WTC11 (cell line): ENCODE data around the gene TRIM29. TPM values are rescaled to one million over a fixed set of nuclear protein-coding genes. Genes with fewer than 3 reads are reported as not detected.

ENCODE experiments used
- ATAC-seq: fragments of 200-7000 bp; cut with Tn5 transposase; 2 replicates; pipeline ENCODE4 v1.10.0; 2021; ENCODE audit warnings: mild to moderate bottlenecking, moderate library complexity
- CTCF ChIA-PET: fragments of 300-600 bp; sonication (Branson Sonifier 250); formaldehyde crosslinking; loops from one replicate; lab custom pipeline; 2021; ENCODE audit warnings: antibody characterized with exemption; lab: Charles Lee
- POLR2A ChIA-PET: fragments of 350-600 bp; sonication (Branson Sonifier 250); formaldehyde crosslinking; loops from one replicate; lab custom pipeline; 2021; ENCODE audit warnings: antibody characterized with exemption; lab: Charles Lee
- DNase-seq: peaks from one replicate; pipeline ENCODE4 v3.0.0; 2021; ENCODE audit warnings: low spot score
- H3K27ac Mint-ChIP-seq: 2 replicates; pipeline ENCODE4 v1.8.0; 2021; ENCODE audit warnings: mixed read lengths
- H3K27me3 Mint-ChIP-seq: 2 replicates; pipeline ENCODE4 v1.8.0; 2021; ENCODE audit warnings: low read depth, mild to moderate bottlenecking, moderate library complexity, mixed read lengths
- H3K36me3 Mint-ChIP-seq: 2 replicates; pipeline ENCODE4 v1.8.0; 2021; ENCODE audit warnings: mixed read lengths
- H3K4me1 Mint-ChIP-seq: 2 replicates; pipeline ENCODE4 v1.8.0; 2022; ENCODE audit warnings: mixed read lengths
- H3K4me3 Mint-ChIP-seq: 2 replicates; pipeline ENCODE4 v1.8.0; 2021; ENCODE audit warnings: mild to moderate bottlenecking, moderate library complexity, mixed read lengths
- H3K9me3 Mint-ChIP-seq: 2 replicates; pipeline ENCODE4 v1.8.0; 2021; ENCODE audit warnings: mixed read lengths
- ELF4 ChIP-seq: sonication (generic); formaldehyde crosslinking; IDR thresholded peaks from 2 replicates; pipeline ENCODE4 v1.8.1; 2022; ENCODE audit warnings: low read depth, mild to moderate bottlenecking, moderate library complexity, missing genetic modification reagents
- ESRRA ChIP-seq: sonication (generic); formaldehyde crosslinking; IDR thresholded peaks from 2 replicates; pipeline ENCODE4 v1.8.1; 2022; ENCODE audit warnings: mild to moderate bottlenecking, missing genetic modification reagents, borderline replicate concordance
- HMGA2 ChIP-seq: fragments of 250-450 bp; sonication (Bioruptor Pico); IDR thresholded peaks from 2 replicates; pipeline ENCODE4 v1.4.0; 2021; ENCODE audit warnings: mild to moderate bottlenecking, moderate library complexity
- JAZF1 ChIP-seq: fragments of 250-450 bp; sonication (Bioruptor Pico); IDR thresholded peaks from 2 replicates; pipeline ENCODE4 v1.9.0; 2021; ENCODE audit warnings: moderate library complexity, mild to moderate bottlenecking, inconsistent platforms
- KAT7 ChIP-seq: sonication (generic); formaldehyde crosslinking; IDR thresholded peaks from 2 replicates; pipeline ENCODE4 v1.8.1; 2023; ENCODE audit warnings: missing genetic modification reagents, mild to moderate bottlenecking, borderline replicate concordance
- MXD4 ChIP-seq: fragments of 250-450 bp; sonication (Bioruptor Pico); IDR thresholded peaks from 2 replicates; pipeline ENCODE4 v1.8.0; 2021; ENCODE audit warnings: mild to moderate bottlenecking, moderate library complexity, borderline replicate concordance
- NFATC4 ChIP-seq: fragments of 250-450 bp; sonication (Bioruptor Pico); IDR thresholded peaks from 2 replicates; pipeline ENCODE4 v1.9.0; 2021; ENCODE audit warnings: mild to moderate bottlenecking
- NR3C1 ChIP-seq: sonication (generic); formaldehyde crosslinking; conservative IDR thresholded peaks from 2 replicates; pipeline ENCODE4 v1.8.1; 2023; ENCODE audit warnings: low read depth, mild to moderate bottlenecking, missing genetic modification reagents
- PRRX2 ChIP-seq: fragments of 250-450 bp; sonication (Bioruptor Pico); IDR thresholded peaks from 2 replicates; pipeline ENCODE4 v1.8.0; 2021; ENCODE audit warnings: mild to moderate bottlenecking
- SMAD3 ChIP-seq: sonication (generic); formaldehyde crosslinking; IDR thresholded peaks from 2 replicates; pipeline ENCODE4 v1.8.0; 2022; ENCODE audit warnings: missing genetic modification reagents, mild to moderate bottlenecking, borderline replicate concordance
- ZNF232 ChIP-seq: sonication (generic); formaldehyde crosslinking; IDR thresholded peaks from 2 replicates; pipeline ENCODE4 v1.8.0; 2022; ENCODE audit warnings: mild to moderate bottlenecking, missing genetic modification reagents
- ZNF396 ChIP-seq: fragments of 250-450 bp; sonication (Bioruptor Pico); IDR thresholded peaks from 2 replicates; pipeline ENCODE4 v1.8.0; 2021; ENCODE audit warnings: mild to moderate bottlenecking, moderate library complexity, borderline replicate concordance
- ZNF671 ChIP-seq: fragments of 250-450 bp; sonication (Bioruptor Pico); IDR thresholded peaks from 2 replicates; pipeline ENCODE4 v1.8.0; 2021; ENCODE audit warnings: mild to moderate bottlenecking
- total RNA-seq: library from RNA; stranded (reverse); gene quantifications from 3 replicates; pipeline ENCODE4 v1.2.3, GENCODE V29; 2021
- TF ChIP-seq, protein P1 (sequence below): fragments of 200-600 bp; IDR thresholded peaks from 2 replicates; pipeline ENCODE4 v1.8.0; 2022; ENCODE audit warnings: antibody characterized with exemption
- TF ChIP-seq, protein P2 (sequence below): sonication (generic); formaldehyde crosslinking; IDR thresholded peaks from 2 replicates; pipeline ENCODE4 v1.8.0; 2022; ENCODE audit warnings: mild to moderate bottlenecking, missing genetic modification reagents
- TF ChIP-seq, protein P3 (sequence below): fragments of 250-450 bp; sonication (Bioruptor Pico); IDR thresholded peaks from 2 replicates; pipeline ENCODE4 v2.1.2; 2022; ENCODE audit warnings: mild to moderate bottlenecking, moderate library complexity
- TF ChIP-seq, protein P4 (sequence below): sonication (generic); formaldehyde crosslinking; IDR thresholded peaks from 2 replicates; pipeline ENCODE4 v1.8.0; 2022; ENCODE audit warnings: mild to moderate bottlenecking, missing genetic modification reagents
- TF ChIP-seq, protein P5 (sequence below): sonication (generic); formaldehyde crosslinking; IDR thresholded peaks from 2 replicates; pipeline ENCODE4 v1.8.1; 2022; ENCODE audit warnings: mild to moderate bottlenecking, missing genetic modification reagents, moderate library complexity, borderline replicate concordance
- TF ChIP-seq, protein P6 (sequence below): sonication (generic); formaldehyde crosslinking; IDR thresholded peaks from 2 replicates; pipeline ENCODE4 v1.8.0; 2022; ENCODE audit warnings: missing genetic modification reagents
- TF ChIP-seq, protein P7 (sequence below): fragments of 250-450 bp; sonication (Bioruptor Pico); IDR thresholded peaks from 2 replicates; pipeline ENCODE4 v1.9.0; 2021; ENCODE audit warnings: mild to moderate bottlenecking, borderline replicate concordance

Gene TRIM29
- total RNA-seq, 1 experiment from 2014 or later: 0.11 TPM

DNA sequence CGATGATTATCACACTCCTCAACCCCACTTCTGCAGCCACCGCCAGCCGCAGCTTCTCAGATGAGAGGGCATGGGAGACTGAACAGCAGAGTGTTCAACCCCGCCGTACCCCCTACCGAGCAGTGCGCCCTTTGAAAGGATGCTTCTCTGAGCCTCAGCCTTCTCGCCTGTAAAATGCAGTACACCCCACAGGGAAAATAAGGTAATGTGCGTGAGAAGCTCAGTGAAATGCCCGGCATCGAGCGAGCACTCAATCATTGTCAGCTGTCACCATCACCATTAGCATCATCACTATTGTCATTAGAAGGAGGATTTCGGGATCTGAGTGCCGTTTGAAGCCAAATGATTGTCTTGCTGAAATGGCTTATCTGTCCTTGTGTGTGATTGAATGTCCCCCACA is 13.6 kb downstream of the TRIM29 start:
- ChIA-PET POLR2A (no interaction called here), CTCF (no interaction called here)
- H3K4me1 Mint-ChIP-seq: peaks cover 7% of the 10 kb centered on the region; the same call in 1 of the 2 replicates
- no peak overlapping the region for H3K4me3 Mint-ChIP-seq
- no peak for DNase-seq
- peaks cover 3% of the 10 kb centered on the region for H3K27me3 Mint-ChIP-seq
- TF ChIP-seq, protein P1, sequence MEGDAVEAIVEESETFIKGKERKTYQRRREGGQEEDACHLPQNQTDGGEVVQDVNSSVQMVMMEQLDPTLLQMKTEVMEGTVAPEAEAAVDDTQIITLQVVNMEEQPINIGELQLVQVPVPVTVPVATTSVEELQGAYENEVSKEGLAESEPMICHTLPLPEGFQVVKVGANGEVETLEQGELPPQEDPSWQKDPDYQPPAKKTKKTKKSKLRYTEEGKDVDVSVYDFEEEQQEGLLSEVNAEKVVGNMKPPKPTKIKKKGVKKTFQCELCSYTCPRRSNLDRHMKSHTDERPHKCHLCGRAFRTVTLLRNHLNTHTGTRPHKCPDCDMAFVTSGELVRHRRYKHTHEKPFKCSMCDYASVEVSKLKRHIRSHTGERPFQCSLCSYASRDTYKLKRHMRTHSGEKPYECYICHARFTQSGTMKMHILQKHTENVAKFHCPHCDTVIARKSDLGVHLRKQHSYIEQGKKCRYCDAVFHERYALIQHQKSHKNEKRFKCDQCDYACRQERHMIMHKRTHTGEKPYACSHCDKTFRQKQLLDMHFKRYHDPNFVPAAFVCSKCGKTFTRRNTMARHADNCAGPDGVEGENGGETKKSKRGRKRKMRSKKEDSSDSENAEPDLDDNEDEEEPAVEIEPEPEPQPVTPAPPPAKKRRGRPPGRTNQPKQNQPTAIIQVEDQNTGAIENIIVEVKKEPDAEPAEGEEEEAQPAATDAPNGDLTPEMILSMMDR: no peak
- TF ChIP-seq ESRRA (CRISPR knock-in tag): no peak
- TF ChIP-seq ELF4: no peak
- TF ChIP-seq PRRX2 (CRISPR knock-in tag): no peak
- TF ChIP-seq, protein P2, sequence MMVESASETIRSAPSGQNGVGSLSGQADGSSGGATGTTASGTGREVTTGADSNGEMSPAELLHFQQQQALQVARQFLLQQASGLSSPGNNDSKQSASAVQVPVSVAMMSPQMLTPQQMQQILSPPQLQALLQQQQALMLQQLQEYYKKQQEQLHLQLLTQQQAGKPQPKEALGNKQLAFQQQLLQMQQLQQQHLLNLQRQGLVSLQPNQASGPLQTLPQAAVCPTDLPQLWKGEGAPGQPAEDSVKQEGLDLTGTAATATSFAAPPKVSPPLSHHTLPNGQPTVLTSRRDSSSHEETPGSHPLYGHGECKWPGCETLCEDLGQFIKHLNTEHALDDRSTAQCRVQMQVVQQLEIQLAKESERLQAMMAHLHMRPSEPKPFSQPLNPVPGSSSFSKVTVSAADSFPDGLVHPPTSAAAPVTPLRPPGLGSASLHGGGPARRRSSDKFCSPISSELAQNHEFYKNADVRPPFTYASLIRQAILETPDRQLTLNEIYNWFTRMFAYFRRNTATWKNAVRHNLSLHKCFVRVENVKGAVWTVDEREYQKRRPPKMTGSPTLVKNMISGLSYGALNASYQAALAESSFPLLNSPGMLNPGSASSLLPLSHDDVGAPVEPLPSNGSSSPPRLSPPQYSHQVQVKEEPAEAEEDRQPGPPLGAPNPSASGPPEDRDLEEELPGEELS (CRISPR knock-in tag): no peak
- TF ChIP-seq, protein P3, sequence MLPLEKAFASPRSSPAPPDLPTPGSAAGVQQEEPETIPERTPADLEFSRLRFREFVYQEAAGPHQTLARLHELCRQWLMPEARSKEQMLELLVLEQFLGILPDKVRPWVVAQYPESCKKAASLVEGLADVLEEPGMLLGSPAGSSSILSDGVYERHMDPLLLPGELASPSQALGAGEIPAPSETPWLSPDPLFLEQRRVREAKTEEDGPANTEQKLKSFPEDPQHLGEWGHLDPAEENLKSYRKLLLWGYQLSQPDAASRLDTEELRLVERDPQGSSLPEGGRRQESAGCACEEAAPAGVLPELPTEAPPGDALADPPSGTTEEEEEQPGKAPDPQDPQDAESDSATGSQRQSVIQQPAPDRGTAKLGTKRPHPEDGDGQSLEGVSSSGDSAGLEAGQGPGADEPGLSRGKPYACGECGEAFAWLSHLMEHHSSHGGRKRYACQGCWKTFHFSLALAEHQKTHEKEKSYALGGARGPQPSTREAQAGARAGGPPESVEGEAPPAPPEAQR (CRISPR knock-in tag): no peak
- TF ChIP-seq SMAD3 (CRISPR knock-in tag): no peak
- TF ChIP-seq, protein P4, sequence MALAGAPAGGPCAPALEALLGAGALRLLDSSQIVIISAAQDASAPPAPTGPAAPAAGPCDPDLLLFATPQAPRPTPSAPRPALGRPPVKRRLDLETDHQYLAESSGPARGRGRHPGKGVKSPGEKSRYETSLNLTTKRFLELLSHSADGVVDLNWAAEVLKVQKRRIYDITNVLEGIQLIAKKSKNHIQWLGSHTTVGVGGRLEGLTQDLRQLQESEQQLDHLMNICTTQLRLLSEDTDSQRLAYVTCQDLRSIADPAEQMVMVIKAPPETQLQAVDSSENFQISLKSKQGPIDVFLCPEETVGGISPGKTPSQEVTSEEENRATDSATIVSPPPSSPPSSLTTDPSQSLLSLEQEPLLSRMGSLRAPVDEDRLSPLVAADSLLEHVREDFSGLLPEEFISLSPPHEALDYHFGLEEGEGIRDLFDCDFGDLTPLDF: no peak
- no peak for TF ChIP-seq ZNF232 (CRISPR knock-in tag)
- no peaks in the 10 kb centered on the region for H3K36me3 Mint-ChIP-seq
- peaks cover 6% of the 10 kb centered on the region; the same call in 1 of the 2 replicates for H3K9me3 Mint-ChIP-seq
- no peak overlapping the region for H3K27ac Mint-ChIP-seq
- no peak for ATAC-seq

DNA sequence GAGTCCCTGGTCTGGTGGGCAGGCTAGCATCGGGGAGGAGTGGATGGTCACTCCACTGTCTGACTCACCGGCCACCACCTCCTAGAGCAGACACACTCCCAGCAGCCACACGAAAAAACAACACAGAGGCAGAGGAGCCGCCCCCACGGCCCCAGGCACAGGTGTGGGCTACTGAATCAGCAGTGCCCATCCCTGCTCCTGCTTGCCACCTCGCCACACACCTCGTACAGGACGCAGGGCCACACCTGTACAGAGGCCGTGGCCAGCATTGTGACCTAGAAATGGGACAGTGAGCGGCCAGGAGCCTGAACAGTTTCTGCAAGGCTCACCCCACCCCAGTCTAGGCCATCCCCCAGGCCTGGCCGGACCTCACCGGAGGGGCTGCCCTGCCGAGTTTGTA is 14.0 kb downstream of the TRIM29 start:
- POLR2A ChIA-PET: no interaction called here
- ATAC-seq (no peak), DNase-seq (no peak)
- peaks cover 3% of the 10 kb centered on the region for H3K27me3 Mint-ChIP-seq
- CTCF ChIA-PET: no interaction called here
- H3K4me3 Mint-ChIP-seq: no peak overlapping the region
- H3K36me3 Mint-ChIP-seq: no peaks in the 10 kb centered on the region
- no peak overlapping the region for H3K27ac Mint-ChIP-seq
- H3K4me1 Mint-ChIP-seq: peaks cover 6% of the 10 kb centered on the region; the same call in 1 of the 2 replicates
- H3K9me3 Mint-ChIP-seq: peaks cover 6% of the 10 kb centered on the region; the same call in 1 of the 2 replicates
- TF ChIP-seq JAZF1 (CRISPR knock-in tag): no peak
- TF ChIP-seq, protein P5, sequence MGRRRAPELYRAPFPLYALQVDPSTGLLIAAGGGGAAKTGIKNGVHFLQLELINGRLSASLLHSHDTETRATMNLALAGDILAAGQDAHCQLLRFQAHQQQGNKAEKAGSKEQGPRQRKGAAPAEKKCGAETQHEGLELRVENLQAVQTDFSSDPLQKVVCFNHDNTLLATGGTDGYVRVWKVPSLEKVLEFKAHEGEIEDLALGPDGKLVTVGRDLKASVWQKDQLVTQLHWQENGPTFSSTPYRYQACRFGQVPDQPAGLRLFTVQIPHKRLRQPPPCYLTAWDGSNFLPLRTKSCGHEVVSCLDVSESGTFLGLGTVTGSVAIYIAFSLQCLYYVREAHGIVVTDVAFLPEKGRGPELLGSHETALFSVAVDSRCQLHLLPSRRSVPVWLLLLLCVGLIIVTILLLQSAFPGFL (CRISPR knock-in tag): no peak
- TF ChIP-seq NR3C1 (CRISPR knock-in tag): no peak
- TF ChIP-seq ZNF671 (CRISPR knock-in tag): no peak
- TF ChIP-seq, protein P6, sequence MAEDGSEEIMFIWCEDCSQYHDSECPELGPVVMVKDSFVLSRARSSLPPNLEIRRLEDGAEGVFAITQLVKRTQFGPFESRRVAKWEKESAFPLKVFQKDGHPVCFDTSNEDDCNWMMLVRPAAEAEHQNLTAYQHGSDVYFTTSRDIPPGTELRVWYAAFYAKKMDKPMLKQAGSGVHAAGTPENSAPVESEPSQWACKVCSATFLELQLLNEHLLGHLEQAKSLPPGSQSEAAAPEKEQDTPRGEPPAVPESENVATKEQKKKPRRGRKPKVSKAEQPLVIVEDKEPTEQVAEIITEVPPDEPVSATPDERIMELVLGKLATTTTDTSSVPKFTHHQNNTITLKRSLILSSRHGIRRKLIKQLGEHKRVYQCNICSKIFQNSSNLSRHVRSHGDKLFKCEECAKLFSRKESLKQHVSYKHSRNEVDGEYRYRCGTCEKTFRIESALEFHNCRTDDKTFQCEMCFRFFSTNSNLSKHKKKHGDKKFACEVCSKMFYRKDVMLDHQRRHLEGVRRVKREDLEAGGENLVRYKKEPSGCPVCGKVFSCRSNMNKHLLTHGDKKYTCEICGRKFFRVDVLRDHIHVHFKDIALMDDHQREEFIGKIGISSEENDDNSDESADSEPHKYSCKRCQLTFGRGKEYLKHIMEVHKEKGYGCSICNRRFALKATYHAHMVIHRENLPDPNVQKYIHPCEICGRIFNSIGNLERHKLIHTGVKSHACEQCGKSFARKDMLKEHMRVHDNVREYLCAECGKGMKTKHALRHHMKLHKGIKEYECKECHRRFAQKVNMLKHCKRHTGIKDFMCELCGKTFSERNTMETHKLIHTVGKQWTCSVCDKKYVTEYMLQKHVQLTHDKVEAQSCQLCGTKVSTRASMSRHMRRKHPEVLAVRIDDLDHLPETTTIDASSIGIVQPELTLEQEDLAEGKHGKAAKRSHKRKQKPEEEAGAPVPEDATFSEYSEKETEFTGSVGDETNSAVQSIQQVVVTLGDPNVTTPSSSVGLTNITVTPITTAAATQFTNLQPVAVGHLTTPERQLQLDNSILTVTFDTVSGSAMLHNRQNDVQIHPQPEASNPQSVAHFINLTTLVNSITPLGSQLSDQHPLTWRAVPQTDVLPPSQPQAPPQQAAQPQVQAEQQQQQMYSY (CRISPR knock-in tag): no peak
- TF ChIP-seq HMGA2: no peak
- no peak for TF ChIP-seq ZNF396 (CRISPR knock-in tag)
- no peak for TF ChIP-seq NFATC4 (CRISPR knock-in tag)
- TF ChIP-seq, protein P7, sequence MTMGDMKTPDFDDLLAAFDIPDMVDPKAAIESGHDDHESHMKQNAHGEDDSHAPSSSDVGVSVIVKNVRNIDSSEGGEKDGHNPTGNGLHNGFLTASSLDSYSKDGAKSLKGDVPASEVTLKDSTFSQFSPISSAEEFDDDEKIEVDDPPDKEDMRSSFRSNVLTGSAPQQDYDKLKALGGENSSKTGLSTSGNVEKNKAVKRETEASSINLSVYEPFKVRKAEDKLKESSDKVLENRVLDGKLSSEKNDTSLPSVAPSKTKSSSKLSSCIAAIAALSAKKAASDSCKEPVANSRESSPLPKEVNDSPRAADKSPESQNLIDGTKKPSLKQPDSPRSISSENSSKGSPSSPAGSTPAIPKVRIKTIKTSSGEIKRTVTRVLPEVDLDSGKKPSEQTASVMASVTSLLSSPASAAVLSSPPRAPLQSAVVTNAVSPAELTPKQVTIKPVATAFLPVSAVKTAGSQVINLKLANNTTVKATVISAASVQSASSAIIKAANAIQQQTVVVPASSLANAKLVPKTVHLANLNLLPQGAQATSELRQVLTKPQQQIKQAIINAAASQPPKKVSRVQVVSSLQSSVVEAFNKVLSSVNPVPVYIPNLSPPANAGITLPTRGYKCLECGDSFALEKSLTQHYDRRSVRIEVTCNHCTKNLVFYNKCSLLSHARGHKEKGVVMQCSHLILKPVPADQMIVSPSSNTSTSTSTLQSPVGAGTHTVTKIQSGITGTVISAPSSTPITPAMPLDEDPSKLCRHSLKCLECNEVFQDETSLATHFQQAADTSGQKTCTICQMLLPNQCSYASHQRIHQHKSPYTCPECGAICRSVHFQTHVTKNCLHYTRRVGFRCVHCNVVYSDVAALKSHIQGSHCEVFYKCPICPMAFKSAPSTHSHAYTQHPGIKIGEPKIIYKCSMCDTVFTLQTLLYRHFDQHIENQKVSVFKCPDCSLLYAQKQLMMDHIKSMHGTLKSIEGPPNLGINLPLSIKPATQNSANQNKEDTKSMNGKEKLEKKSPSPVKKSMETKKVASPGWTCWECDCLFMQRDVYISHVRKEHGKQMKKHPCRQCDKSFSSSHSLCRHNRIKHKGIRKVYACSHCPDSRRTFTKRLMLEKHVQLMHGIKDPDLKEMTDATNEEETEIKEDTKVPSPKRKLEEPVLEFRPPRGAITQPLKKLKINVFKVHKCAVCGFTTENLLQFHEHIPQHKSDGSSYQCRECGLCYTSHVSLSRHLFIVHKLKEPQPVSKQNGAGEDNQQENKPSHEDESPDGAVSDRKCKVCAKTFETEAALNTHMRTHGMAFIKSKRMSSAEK (CRISPR knock-in tag): no peak
- TF ChIP-seq KAT7 (CRISPR knock-in tag): no peak
- TF ChIP-seq SMAD3 (CRISPR knock-in tag): no peak
- TF ChIP-seq MXD4 (CRISPR knock-in tag): no peak
